SK-N-SH treated with all-trans-retinoic acid at 6 μM for 48 hours (cell line): ENCODE data around the gene EEIG1.
"Not testable (repeated sequence)": the region's sequence is repeated elsewhere in the genome, so short reads cannot be mapped to it uniquely, and the experiment has no call there.

Source experiments
- CREB5 ChIP-seq: fragments of 250-450 bp; sonication (Bioruptor Pico); IDR thresholded peaks from 2 replicates; pipeline ENCODE4 v1.5.1; 2020; ENCODE audit warnings: low read depth, mild to moderate bottlenecking, moderate library complexity
- CSRNP3 ChIP-seq: fragments of 250-450 bp; sonication (Bioruptor Pico); IDR thresholded peaks from 2 replicates; pipeline ENCODE4 v1.5.1; 2021; ENCODE audit warnings: mild to moderate bottlenecking, moderate library complexity
- PATZ1 ChIP-seq: fragments of 250-450 bp; sonication (Bioruptor Pico); IDR thresholded peaks from 2 replicates; pipeline ENCODE4 v1.8.0; 2020; ENCODE audit warnings: mild to moderate bottlenecking, moderate library complexity, borderline replicate concordance
- RARB ChIP-seq: fragments of 250-450 bp; sonication (Bioruptor Pico); IDR thresholded peaks from 2 replicates; pipeline ENCODE4 v1.8.0; 2021; ENCODE audit warnings: mild to moderate bottlenecking, moderate library complexity
- TOX ChIP-seq: fragments of 250-450 bp; sonication (Bioruptor Pico); IDR thresholded peaks from 2 replicates; pipeline ENCODE4 v1.8.0; 2021; ENCODE audit warnings: mild to moderate bottlenecking, moderate library complexity, borderline replicate concordance
- TSHZ2 ChIP-seq: fragments of 250-450 bp; sonication (Bioruptor Pico); IDR thresholded peaks from 2 replicates; pipeline ENCODE4 v1.5.0; 2020; ENCODE audit warnings: mild to moderate bottlenecking, moderate library complexity
- ZFP30 ChIP-seq: fragments of 450-650 bp; formaldehyde crosslinking; IDR thresholded peaks from 2 replicates; pipeline ENCODE4 v1.5.0; 2022; ENCODE audit warnings: mild to moderate bottlenecking, moderate library complexity
- ZNF8 ChIP-seq: fragments of 450-650 bp; formaldehyde crosslinking; IDR thresholded peaks from 2 replicates; pipeline ENCODE4 v1.5.0; 2020; ENCODE audit warnings: mild to moderate bottlenecking, moderate library complexity

GRCh38 chr9:128023671-128024070 lies 42.9 kb upstream of the EEIG1 start:
- TF ChIP-seq CREB5; ZNF8 (CRISPR knock-in tag); TSHZ2 (CRISPR knock-in tag); TOX; PATZ1 (CRISPR knock-in tag); CSRNP3 (CRISPR knock-in tag); ZFP30; RARB (CRISPR knock-in tag): not testable (repeated sequence)
